Measurements from ENCODE around the gene IBSP.
A peak's percentile ranks its signal among the peaks of the same experiment; 100 is the strongest.

Gene IBSP

DNA sequence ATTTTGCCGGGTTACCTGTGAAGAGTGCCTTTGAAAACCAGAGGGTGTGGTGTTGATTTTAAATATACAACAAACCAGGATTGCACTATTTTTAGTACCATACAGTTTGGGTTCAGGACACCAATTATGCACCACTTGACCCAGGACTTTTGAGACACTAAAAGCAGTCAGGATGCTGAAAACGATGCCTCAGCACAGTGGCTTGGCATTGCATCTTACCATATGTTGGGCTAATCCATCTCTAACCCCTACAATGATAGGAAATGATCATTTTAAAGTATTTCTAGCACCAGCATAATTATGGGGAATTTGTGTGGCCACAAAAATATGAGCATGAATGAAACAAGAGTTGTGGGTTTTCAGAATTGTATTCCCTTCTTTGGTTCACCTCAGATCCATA is 4.1 kb downstream of the IBSP start:
- WGBS (ENCODE audit: extremely low coverage, insufficient coverage, insufficient read length): no CpG with 5 or more reads among the region's 2 CpGs
- H3K27ac ChIP-seq (ENCODE audit: low read depth, low read length): no peak overlapping the region
- no peak overlapping the region for H2BK12ac ChIP-seq (ENCODE audit: low read length)
- H3K27me3 ChIP-seq (ENCODE audit: insufficient read depth, low read length): no peaks in the 10 kb centered on the region
- no peaks in the 10 kb centered on the region for H3K4me1 ChIP-seq (ENCODE audit: control insufficient read depth in 1 of 2, insufficient read depth in 2 of 2, low read length in 2 of 2)
- no peak overlapping the region for H2BK120ac ChIP-seq (ENCODE audit: insufficient read depth, low read length, poor library complexity)
- H3K36me3 ChIP-seq (ENCODE audit: control insufficient read depth in 1 of 2, insufficient read depth in 2 of 2, low read length in 2 of 2): no peaks in the 10 kb centered on the region
- no peak overlapping the region for H3K4ac ChIP-seq (ENCODE audit: low read depth, low read length)
- no peaks in the 10 kb centered on the region for H3K79me1 ChIP-seq (ENCODE audit: low read length)
- H3K18ac ChIP-seq (ENCODE audit: low read length): no peak overlapping the region
- H4K8ac ChIP-seq (ENCODE audit: low read depth, low read length): no peak overlapping the region
- no peak overlapping the region for H3K23ac ChIP-seq (ENCODE audit: low read length)
- no peak for DNase-seq
- no peak overlapping the region for H4K91ac ChIP-seq (ENCODE audit: low read depth, low read length)
- no peak overlapping the region for H3K4me2 ChIP-seq (ENCODE audit: low read length)
- no peak overlapping the region for H4K12ac ChIP-seq (ENCODE audit: low read depth, low read length)
- H3K9me3 ChIP-seq (ENCODE audit: insufficient read depth, low read depth, low read length): no peaks in the 10 kb centered on the region
- no peak overlapping the region for H3K14ac ChIP-seq (ENCODE audit: low read length)
- no peaks in the 10 kb centered on the region for H3K79me2 ChIP-seq (ENCODE audit: control insufficient read depth, insufficient read depth, low read length, poor library complexity)
- no peak overlapping the region for H2BK5ac ChIP-seq (ENCODE audit: low read depth, low read length, poor library complexity)
- no peak overlapping the region for H3K4me3 ChIP-seq (ENCODE audit: low read depth, low read length)
- no peak overlapping the region for H2AK5ac ChIP-seq (ENCODE audit: low read length)
- no peak overlapping the region for H2AFZ ChIP-seq (ENCODE audit: insufficient read depth, low read length, poor library complexity)
- H3K9ac ChIP-seq (ENCODE audit: low read length): no peak overlapping the region

DNA sequence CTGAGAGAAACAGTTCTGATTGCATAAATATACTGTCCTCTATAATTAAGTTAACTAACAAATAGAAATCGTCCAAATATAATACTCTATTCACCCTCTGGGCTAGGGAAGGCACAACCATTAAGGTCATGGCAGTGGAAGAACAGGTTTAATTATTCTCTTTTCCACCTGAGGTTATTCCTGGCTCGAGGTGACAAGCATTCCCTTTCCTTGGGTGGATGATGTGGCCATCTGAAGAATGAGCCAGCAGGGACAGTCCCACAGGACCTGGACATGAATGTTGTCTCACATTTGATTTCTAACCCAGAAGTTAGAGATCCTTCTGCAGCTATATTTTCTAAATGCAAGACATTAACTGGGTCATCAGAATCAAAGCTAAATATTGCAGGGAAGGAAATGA is 5.5 kb downstream of the IBSP start:
- Histone ChIP-seq H3K9ac (ENCODE audit: low read length) (no peak overlapping the region), H2AFZ (ENCODE audit: insufficient read depth, low read length, poor library complexity) (no peak overlapping the region), H3K36me3 (ENCODE audit: control insufficient read depth in 1 of 2, insufficient read depth in 2 of 2, low read length in 2 of 2) (no peaks in the 10 kb centered on the region), H2BK120ac (ENCODE audit: insufficient read depth, low read length, poor library complexity) (no peak overlapping the region), H2BK5ac (ENCODE audit: low read depth, low read length, poor library complexity) (no peak overlapping the region), H3K14ac (ENCODE audit: low read length) (no peak overlapping the region), H3K4me1 (ENCODE audit: control insufficient read depth in 1 of 2, insufficient read depth in 2 of 2, low read length in 2 of 2) (no peaks in the 10 kb centered on the region), H3K23ac (ENCODE audit: low read length) (no peak overlapping the region), H3K27me3 (ENCODE audit: insufficient read depth, low read length) (no peaks in the 10 kb centered on the region), H3K79me1 (ENCODE audit: low read length) (no peaks in the 10 kb centered on the region), H4K12ac (ENCODE audit: low read depth, low read length) (no peak overlapping the region), H3K18ac (ENCODE audit: low read length) (no peak overlapping the region), H3K79me2 (ENCODE audit: control insufficient read depth, insufficient read depth, low read length, poor library complexity) (no peaks in the 10 kb centered on the region), H2AK5ac (ENCODE audit: low read length) (no peak overlapping the region), H4K91ac (ENCODE audit: low read depth, low read length) (no peak overlapping the region), H4K8ac (ENCODE audit: low read depth, low read length) (no peak overlapping the region), H3K4me3 (ENCODE audit: low read depth, low read length) (no peak overlapping the region), H3K4me2 (ENCODE audit: low read length) (no peak overlapping the region), H3K4ac (ENCODE audit: low read depth, low read length) (no peak overlapping the region), H2BK12ac (ENCODE audit: low read length) (no peak overlapping the region), H3K9me3 (ENCODE audit: insufficient read depth, low read depth, low read length) (no peaks in the 10 kb centered on the region), H3K27ac (ENCODE audit: low read depth, low read length) (no peak overlapping the region)
- peak; percentile 72 to 80 for DNase-seq
- no CpG with 5 or more reads among the region's 2 CpGs for WGBS (ENCODE audit: extremely low coverage, insufficient coverage, insufficient read length)

DNA sequence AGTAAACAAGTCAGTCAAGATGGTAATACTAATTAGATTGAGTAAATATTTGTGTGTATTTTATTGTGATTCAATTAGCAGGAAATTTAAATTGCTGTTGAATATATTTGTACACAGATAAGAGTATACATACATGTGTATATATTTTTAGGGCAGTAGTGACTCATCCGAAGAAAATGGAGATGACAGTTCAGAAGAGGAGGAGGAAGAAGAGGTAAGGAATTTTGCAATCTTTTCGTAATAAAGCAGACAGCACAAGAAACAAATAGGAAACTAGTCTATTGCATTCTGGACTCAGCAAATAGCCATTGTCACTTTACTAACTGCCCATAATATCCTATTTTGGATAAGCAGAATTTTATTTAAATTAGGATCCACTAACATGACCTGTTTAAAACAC is 6.6 kb downstream of the IBSP start:
- Histone ChIP-seq H3K36me3 (ENCODE audit: control insufficient read depth in 1 of 2, insufficient read depth in 2 of 2, low read length in 2 of 2) (no peaks in the 10 kb centered on the region), H3K4me1 (ENCODE audit: control insufficient read depth in 1 of 2, insufficient read depth in 2 of 2, low read length in 2 of 2) (no peaks in the 10 kb centered on the region), H4K91ac (ENCODE audit: low read depth, low read length) (no peak overlapping the region), H2AFZ (ENCODE audit: insufficient read depth, low read length, poor library complexity) (no peak overlapping the region), H3K79me1 (ENCODE audit: low read length) (no peaks in the 10 kb centered on the region), H2AK5ac (ENCODE audit: low read length) (no peak overlapping the region), H3K18ac (ENCODE audit: low read length) (no peak overlapping the region), H3K27me3 (ENCODE audit: insufficient read depth, low read length) (no peaks in the 10 kb centered on the region), H2BK12ac (ENCODE audit: low read length) (no peak overlapping the region), H3K23ac (ENCODE audit: low read length) (no peak overlapping the region), H3K27ac (ENCODE audit: low read depth, low read length) (no peak overlapping the region), H3K79me2 (ENCODE audit: control insufficient read depth, insufficient read depth, low read length, poor library complexity) (no peaks in the 10 kb centered on the region), H3K4me2 (ENCODE audit: low read length) (no peak overlapping the region), H3K4ac (ENCODE audit: low read depth, low read length) (no peak overlapping the region), H3K9ac (ENCODE audit: low read length) (no peak overlapping the region), H2BK5ac (ENCODE audit: low read depth, low read length, poor library complexity) (no peak overlapping the region), H3K9me3 (ENCODE audit: insufficient read depth, low read depth, low read length) (no peaks in the 10 kb centered on the region), H3K14ac (ENCODE audit: low read length) (no peak overlapping the region), H4K8ac (ENCODE audit: low read depth, low read length) (no peak overlapping the region), H3K4me3 (ENCODE audit: low read depth, low read length) (no peak overlapping the region), H2BK120ac (ENCODE audit: insufficient read depth, low read length, poor library complexity) (no peak overlapping the region), H4K12ac (ENCODE audit: low read depth, low read length) (no peak overlapping the region)
- DNase-seq: peak in 1 of 2 donors; percentile 80
- WGBS (ENCODE audit: extremely low coverage, insufficient coverage, insufficient read length): no CpG with 5 or more reads among the region's 2 CpGs

GRCh38 chr4:87806520-87806919 is 7.2 kb downstream of the IBSP start:
- Histone ChIP-seq H3K4me2 (ENCODE audit: low read length) (no peak overlapping the region), H3K9ac (ENCODE audit: low read length) (no peak overlapping the region), H3K27ac (ENCODE audit: low read depth, low read length) (no peak overlapping the region), H2AFZ (ENCODE audit: insufficient read depth, low read length, poor library complexity) (no peak overlapping the region), H2BK12ac (ENCODE audit: low read length) (peak overlapping the region; percentile 31), H3K4ac (ENCODE audit: low read depth, low read length) (no peak overlapping the region), H3K23ac (ENCODE audit: low read length) (no peak overlapping the region), H3K79me1 (ENCODE audit: low read length) (no peaks in the 10 kb centered on the region), H3K18ac (ENCODE audit: low read length) (no peak overlapping the region), H4K8ac (ENCODE audit: low read depth, low read length) (no peak overlapping the region), H2BK5ac (ENCODE audit: low read depth, low read length, poor library complexity) (no peak overlapping the region), H3K79me2 (ENCODE audit: control insufficient read depth, insufficient read depth, low read length, poor library complexity) (no peaks in the 10 kb centered on the region), H3K27me3 (ENCODE audit: insufficient read depth, low read length) (no peaks in the 10 kb centered on the region), H4K12ac (ENCODE audit: low read depth, low read length) (no peak overlapping the region), H3K4me3 (ENCODE audit: low read depth, low read length) (no peak overlapping the region), H3K9me3 (ENCODE audit: insufficient read depth, low read depth, low read length) (no peaks in the 10 kb centered on the region), H3K14ac (ENCODE audit: low read length) (no peak overlapping the region), H2BK120ac (ENCODE audit: insufficient read depth, low read length, poor library complexity) (no peak overlapping the region), H3K36me3 (ENCODE audit: control insufficient read depth in 1 of 2, insufficient read depth in 2 of 2, low read length in 2 of 2) (no peaks in the 10 kb centered on the region), H3K4me1 (ENCODE audit: control insufficient read depth in 1 of 2, insufficient read depth in 2 of 2, low read length in 2 of 2) (no peaks in the 10 kb centered on the region), H4K91ac (ENCODE audit: low read depth, low read length) (peak overlapping the region; percentile 14), H2AK5ac (ENCODE audit: low read length) (no peak overlapping the region)
- peak; percentile 76 to 92 for DNase-seq
- no CpG with 5 or more reads among the region's 3 CpGs for WGBS (ENCODE audit: extremely low coverage, insufficient coverage, insufficient read length)
